Nephron progenitor cell (in vitro differentiated cells): ENCODE data around the gene PITPNC1.

Experiments used
- DNase-seq: peaks from one replicate; pipeline ENCODE4 v3.0.0; 2021
- H3K27ac Mint-ChIP-seq: 2 replicates; pipeline ENCODE4 v1.8.0; 2021; ENCODE audit warnings: mild to moderate bottlenecking, moderate library complexity, mixed read lengths
- H3K27me3 Mint-ChIP-seq: 2 replicates; pipeline ENCODE4 v1.8.0; 2021; ENCODE audit warnings: mild to moderate bottlenecking, low read depth, mixed read lengths; ENCODE audit not compliant: poor library complexity
- H3K36me3 Mint-ChIP-seq: 2 replicates; pipeline ENCODE4 v1.8.0; 2021; ENCODE audit warnings: low read depth, mixed read lengths
- H3K4me1 Mint-ChIP-seq: 2 replicates; pipeline ENCODE4 v1.8.0; 2021; ENCODE audit warnings: mixed read lengths
- H3K4me3 Mint-ChIP-seq: 2 replicates; pipeline ENCODE4 v1.8.0; 2021; ENCODE audit warnings: mild to moderate bottlenecking, moderate library complexity, mixed read lengths
- H3K9me3 Mint-ChIP-seq: 2 replicates; pipeline ENCODE4 v1.8.0; 2021; ENCODE audit warnings: mild to moderate bottlenecking, moderate library complexity, mixed read lengths
- TF ChIP-seq, protein P1 (sequence below): fragments of 200-600 bp; sonication (generic); IDR thresholded peaks from 2 replicates; pipeline ENCODE4 v1.5.0; 2021; ENCODE audit warnings: antibody characterized with exemption

PITPNC1 gene

GRCh38 chr17:67375716-67376115 is 1.4 kb upstream of the PITPNC1 start:
- Mint-ChIP-seq H3K36me3 (peaks cover 13% of the 10 kb centered on the region), H3K9me3 (peaks cover 12% of the 10 kb centered on the region), H3K4me1 (peaks cover 33% of the 10 kb centered on the region), H3K27me3 (peaks cover 2% of the 10 kb centered on the region), H3K27ac (no peak overlapping the region), H3K4me3 (peak overlapping the region; percentile 89)
- no peak for DNase-seq
- TF ChIP-seq, protein P1, sequence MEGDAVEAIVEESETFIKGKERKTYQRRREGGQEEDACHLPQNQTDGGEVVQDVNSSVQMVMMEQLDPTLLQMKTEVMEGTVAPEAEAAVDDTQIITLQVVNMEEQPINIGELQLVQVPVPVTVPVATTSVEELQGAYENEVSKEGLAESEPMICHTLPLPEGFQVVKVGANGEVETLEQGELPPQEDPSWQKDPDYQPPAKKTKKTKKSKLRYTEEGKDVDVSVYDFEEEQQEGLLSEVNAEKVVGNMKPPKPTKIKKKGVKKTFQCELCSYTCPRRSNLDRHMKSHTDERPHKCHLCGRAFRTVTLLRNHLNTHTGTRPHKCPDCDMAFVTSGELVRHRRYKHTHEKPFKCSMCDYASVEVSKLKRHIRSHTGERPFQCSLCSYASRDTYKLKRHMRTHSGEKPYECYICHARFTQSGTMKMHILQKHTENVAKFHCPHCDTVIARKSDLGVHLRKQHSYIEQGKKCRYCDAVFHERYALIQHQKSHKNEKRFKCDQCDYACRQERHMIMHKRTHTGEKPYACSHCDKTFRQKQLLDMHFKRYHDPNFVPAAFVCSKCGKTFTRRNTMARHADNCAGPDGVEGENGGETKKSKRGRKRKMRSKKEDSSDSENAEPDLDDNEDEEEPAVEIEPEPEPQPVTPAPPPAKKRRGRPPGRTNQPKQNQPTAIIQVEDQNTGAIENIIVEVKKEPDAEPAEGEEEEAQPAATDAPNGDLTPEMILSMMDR, result no peak

GRCh38 chr17:67376415-67376736 is 705 bp upstream of the PITPNC1 start:
- Mint-ChIP-seq H3K4me3 (peak overlapping the region; percentile 89), H3K27me3 (peaks cover 2% of the 10 kb centered on the region), H3K9me3 (peaks cover 12% of the 10 kb centered on the region), H3K4me1 (peaks cover 33% of the 10 kb centered on the region), H3K36me3 (peaks cover 13% of the 10 kb centered on the region), H3K27ac (peak overlapping the region; percentile 68)
- TF ChIP-seq, protein P1, result no peak
- DNase-seq, result no peak

- H3K36me3 Mint-ChIP-seq, result peaks cover 25% of the 10 kb centered on the region
- peaks cover 33% of the 10 kb centered on the region for H3K4me1 Mint-ChIP-seq
- peak overlapping the region; percentile 85 for H3K4me3 Mint-ChIP-seq
- DNase-seq, result peak; percentile 62
- TF ChIP-seq, protein P1, result no peak
- H3K9me3 Mint-ChIP-seq, result peaks cover 19% of the 10 kb centered on the region
- peaks cover 2% of the 10 kb centered on the region for H3K27me3 Mint-ChIP-seq
- H3K27ac Mint-ChIP-seq, result no peak overlapping the region
These were observed 690 bp downstream of the PITPNC1 start for GRCh38 chr17:67377488-67378453.

DNA sequence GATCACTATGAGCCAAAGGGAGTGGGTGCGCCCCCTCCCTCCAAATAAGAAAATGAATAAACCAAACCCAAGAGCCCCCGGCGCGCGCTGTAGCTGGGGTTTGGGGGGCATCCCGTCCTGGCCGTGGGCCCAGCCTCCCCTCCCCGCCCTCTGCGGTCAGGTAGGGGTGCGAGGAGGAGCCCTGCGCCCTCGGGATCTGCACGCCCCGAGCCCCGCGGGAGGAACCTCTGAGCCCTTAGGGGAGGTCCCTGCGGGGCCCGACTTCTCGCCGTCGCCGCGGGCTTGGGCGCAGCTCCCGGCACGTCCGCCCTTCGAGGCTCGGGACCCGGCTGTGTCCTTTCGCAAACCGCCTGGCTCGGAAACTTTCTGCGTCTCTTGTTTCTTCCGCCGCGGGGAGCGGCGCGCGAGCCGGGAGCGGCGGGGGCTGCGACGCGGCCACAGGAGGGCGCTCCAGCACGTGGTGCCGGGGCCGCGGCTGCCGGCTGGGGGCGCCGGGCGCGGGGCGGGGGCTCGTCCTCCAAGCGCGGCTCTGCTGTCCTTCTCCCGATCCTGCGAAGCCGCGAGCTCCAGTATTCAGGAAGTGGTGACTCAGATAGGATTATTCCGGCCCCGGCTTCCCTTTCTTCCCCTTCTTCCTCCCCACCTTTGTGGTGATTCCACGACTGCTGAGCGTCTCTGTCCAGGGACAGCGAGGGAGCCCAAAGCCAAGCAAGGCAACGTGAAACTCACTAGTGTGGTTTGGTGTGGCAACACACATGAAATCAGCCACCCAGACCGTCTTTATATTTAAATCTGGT is 1.6 kb downstream of the PITPNC1 start:
- DNase-seq, result peak; percentile 86
- Mint-ChIP-seq H3K9me3 (peaks cover 19% of the 10 kb centered on the region), H3K4me1 (peaks cover 33% of the 10 kb centered on the region), H3K27me3 (peaks cover 2% of the 10 kb centered on the region), H3K4me3 (peak overlapping the region; percentile 85), H3K36me3 (peaks cover 25% of the 10 kb centered on the region), H3K27ac (no peak overlapping the region)
- TF ChIP-seq, protein P1, result peak; percentile 19

DNA sequence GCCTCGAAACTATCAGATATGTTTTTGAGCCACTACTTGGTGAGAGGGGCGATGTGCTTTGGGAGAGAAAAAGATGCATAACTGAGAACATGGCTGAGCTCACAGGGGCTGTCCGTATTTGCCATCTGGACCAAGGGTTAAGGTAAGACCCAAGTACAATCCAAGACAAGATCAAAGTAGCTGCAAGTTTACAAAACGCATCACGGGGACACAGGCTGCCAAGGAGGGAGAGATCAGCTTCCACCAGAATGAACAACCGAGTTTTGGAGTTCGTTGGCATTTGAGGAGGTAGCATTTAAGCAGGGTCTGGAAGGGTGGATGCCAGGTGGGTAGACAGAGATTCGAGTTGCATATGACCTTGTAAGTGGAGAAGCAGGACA is 2.2 kb downstream of the PITPNC1 start:
- TF ChIP-seq, protein P1, result no peak
- Mint-ChIP-seq H3K36me3 (peaks cover 25% of the 10 kb centered on the region), H3K27me3 (peaks cover 2% of the 10 kb centered on the region), H3K4me3 (peak overlapping the region; percentile 85), H3K27ac (peak overlapping the region; percentile 5), H3K4me1 (peaks cover 33% of the 10 kb centered on the region), H3K9me3 (peaks cover 19% of the 10 kb centered on the region)
- no peak for DNase-seq
